Measurements from ENCODE around the gene IL1RAPL1.
"Not testable (repeated sequence)": the region's sequence is repeated elsewhere in the genome, so short reads cannot be mapped to it uniquely, and the experiment has no call there.

IL1RAPL1 gene

DNA sequence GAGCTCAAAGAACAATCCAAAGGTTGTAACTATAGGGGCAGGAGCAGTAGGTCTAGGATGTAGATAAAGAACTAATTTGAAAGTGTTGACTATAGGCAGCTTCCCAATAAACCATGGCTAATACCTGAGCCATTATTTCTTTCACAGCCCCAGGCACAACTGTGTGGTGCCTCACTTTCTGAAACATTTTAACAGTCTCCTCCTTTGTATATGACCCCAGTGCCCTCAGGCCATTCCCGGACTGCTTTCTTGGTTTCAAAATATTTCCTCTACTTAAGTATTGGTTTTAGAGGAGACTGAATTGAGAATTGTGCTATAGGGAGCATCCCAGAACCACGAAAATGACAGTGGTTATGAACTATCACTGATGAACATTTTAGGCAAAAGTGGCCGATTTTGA is 728.7 kb downstream of the IL1RAPL1 start:
- no peak for TF ChIP-seq CTCF (conservative IDR thresholded peaks at IDR 0.05)
- no peak overlapping the region for H3K27ac ChIP-seq

DNA sequence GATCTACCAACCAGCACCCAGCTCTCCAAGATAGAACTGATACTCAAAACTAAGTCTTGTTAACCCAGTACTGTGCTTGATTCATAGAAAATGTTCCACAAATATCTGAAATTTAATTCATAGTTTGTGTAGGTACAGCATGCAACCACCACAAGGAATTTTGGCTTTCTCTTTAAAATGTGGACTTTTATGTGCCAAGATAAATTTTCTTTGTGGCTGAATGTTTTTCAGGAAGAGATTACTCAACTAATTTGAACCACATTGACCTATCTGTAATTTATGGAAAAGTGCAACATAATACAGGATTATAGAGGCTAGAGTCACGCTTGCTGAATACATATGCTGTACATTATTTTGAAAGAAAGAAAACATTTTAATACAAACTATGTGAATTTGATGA is 730.8 kb downstream of the IL1RAPL1 start:
- H3K27ac ChIP-seq: no peak overlapping the region
- no peak for TF ChIP-seq CTCF (conservative IDR thresholded peaks at IDR 0.05)

- H3K27ac ChIP-seq: not testable (repeated sequence)
Observed at GRCh38 chrX:29332429-29332828, 745.2 kb downstream of the IL1RAPL1 start.

- H3K27ac ChIP-seq: not testable (repeated sequence)
Observed at GRCh38 chrX:29333091-29333490, 745.8 kb downstream of the IL1RAPL1 start.

- no peak overlapping the region for H3K27ac ChIP-seq
- no peak for TF ChIP-seq CTCF (conservative IDR thresholded peaks at IDR 0.05)
Observed at GRCh38 chrX:29348288-29348687, 761.0 kb downstream of the IL1RAPL1 start.

DNA sequence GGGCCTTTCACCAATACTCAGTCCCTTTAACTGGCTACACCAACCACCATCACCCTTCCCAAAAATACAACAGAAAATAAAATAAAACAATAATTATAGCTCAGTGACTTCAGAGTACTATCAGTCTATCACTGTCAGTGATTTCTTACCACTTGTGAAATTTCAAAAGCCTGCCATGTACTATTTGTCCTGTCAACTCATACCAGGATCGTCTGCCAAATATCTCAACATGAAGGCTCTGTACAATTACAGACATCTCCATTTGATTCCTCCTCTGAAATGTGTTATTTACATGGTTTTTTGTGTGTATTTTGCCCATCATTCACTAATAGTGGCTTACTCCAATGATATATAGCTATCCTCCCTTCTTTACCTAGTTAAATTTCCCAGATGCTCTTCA is 772.0 kb downstream of the IL1RAPL1 start:
- no peak for TF ChIP-seq CTCF (conservative IDR thresholded peaks at IDR 0.05)
- no peak overlapping the region for H3K27ac ChIP-seq

DNA sequence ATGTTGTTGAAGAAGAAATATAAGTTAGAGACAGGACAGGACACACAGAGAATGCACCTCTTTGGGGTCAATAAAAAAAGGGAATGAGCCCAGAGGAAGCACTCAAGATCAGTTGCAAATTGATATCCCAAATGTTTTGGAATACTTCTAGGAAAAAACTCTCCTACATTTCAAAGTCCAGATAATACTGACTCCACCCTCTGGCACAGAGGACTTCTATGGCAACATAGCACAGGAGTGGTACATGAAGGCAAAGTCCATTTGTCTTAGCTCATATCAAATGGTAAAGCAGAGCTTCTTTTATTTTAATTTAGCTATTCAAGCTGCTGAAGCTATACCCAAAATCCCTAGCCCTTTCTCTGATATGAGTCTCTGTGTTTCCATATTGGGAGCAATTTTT is 787.5 kb downstream of the IL1RAPL1 start:
- not testable (repeated sequence) for H3K27ac ChIP-seq

DNA sequence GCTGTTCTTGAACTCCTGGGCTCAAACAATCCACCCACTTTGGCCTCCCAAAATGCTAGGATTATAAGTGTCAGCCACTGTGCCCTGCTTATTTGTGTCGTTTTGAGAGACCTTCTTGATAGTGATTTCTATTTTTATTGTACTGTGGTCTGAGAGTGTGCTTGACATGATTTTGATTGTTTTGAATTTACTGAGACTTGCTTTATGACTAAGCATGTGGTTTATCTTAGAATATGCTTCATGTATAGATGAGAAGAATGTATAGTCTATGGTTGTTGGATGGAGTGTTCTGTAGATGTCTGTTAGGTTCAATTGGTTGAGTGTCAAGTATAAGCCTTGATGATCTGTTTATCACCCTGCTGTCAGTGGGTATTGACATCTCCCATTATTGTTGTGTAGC is 789.3 kb downstream of the IL1RAPL1 start:
- H3K27ac ChIP-seq: no peak overlapping the region
- TF ChIP-seq CTCF (conservative IDR thresholded peaks at IDR 0.05): no peak

DNA sequence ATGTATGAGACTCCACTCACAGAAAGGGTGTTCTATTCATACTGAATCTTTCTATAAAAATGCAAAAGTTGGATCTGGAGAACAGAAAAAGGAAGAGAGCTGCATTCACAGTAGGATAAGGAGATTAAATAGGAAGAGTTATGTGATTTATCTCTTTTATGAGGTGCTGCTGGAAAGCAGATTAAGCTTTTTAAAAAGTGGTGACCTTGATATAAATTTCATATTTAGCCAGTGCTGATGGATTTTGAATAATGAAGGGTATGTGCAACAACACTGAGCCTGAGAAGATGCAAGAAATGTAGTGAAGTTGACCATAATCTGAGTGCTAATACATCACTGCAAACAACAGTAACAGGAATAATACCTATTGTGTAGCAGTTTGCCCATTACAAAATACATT is 795.6 kb downstream of the IL1RAPL1 start:
- no peak for TF ChIP-seq CTCF (conservative IDR thresholded peaks at IDR 0.05)
- no peak overlapping the region for H3K27ac ChIP-seq

Data from VCaP (cell line).